Stomach (tissue), 4 donors: ENCODE measurements around the gene TXNRD3.
"Not testable (repeated sequence)": the region's sequence is repeated elsewhere in the genome, so short reads cannot be mapped to it uniquely, and the experiment has no call there.

Experiments
- CTCF ChIP-seq, 7 experiments: fragments of 450-650 bp in 4 of 7; fragments of 200-600 bp in 3 of 7; sonication (generic) in 3 of 7; IDR thresholded peaks; one replicate each; pipeline ENCODE4 v1.5.1; 2016 to 2019; ENCODE audit warnings: antibody characterized with exemption in 7 of 7, control low read depth in 2 of 7, mild to moderate bottlenecking in 1 of 7
- POLR2A ChIP-seq, 4 donors: fragments of 450-650 bp; IDR thresholded peaks; one replicate each; pipeline ENCODE4 v1.6.1; 2016; ENCODE audit warnings: antibody characterized with exemption in 4 of 4, control low read depth in 2 of 4, mild to moderate bottlenecking in 1 of 4, moderate library complexity in 1 of 4

GRCh38 chr3:126595479-126595878 is 59.4 kb downstream of the TXNRD3 start:
- not testable (repeated sequence) for TF ChIP-seq POLR2A, CTCF (IDR thresholded peaks at IDR 0.05)
